HCT116 (cell line): ENCODE data around the gene ASB7. TPM values are rescaled to one million over a fixed set of nuclear protein-coding genes. Genes with fewer than 3 reads are reported as not detected.

Experiments
- ATAC-seq: fragments of 200-7000 bp; cut with Tn5 transposase; 2 replicates; pipeline ENCODE4 v1.9.1; 2020; ENCODE audit warnings: mild to moderate bottlenecking, moderate library complexity
- BruUV-seq: library from RNA; stranded (reverse); fragments of 400-500 nt; replicated peaks from 2 replicates; lab custom pipeline; 2021; lab: Mats Ljungman, UMichigan
- CTCF ChIA-PET: fragments of 300-600 bp; sonication (Branson Sonifier 250); formaldehyde crosslinking; loops from one replicate; lab custom pipeline; 2021; ENCODE audit warnings: antibody characterized with exemption; lab: Charles Lee
- POLR2A ChIA-PET: fragments of 300-600, 350-600 bp; sonication (Branson Sonifier 250); formaldehyde crosslinking; loops from one replicate; lab custom pipeline; 2021; ENCODE audit warnings: antibody characterized with exemption; lab: Charles Lee
- RAD21 ChIA-PET, 2 experiments: fragments of 300-600 bp; sonication (Branson Sonifier 250); formaldehyde crosslinking; loops; one replicate each; lab custom pipeline; 2023; ENCODE audit warnings: low total read pairs in 2 of 2; ENCODE audit not compliant: uncharacterized antibody in 2 of 2, unreplicated experiment in 2 of 2, low non-redundant PET in 1 of 2; lab: Charles Lee
- DNase-seq: peaks from one replicate; pipeline ENCODE4 v3.0.0-alpha.2; 2010; ENCODE audit warnings: low read depth, low spot score
- H2AFZ ChIP-seq: fragments of 200-600 bp; shearing (Covaris generic), sonication (generic); 2 replicates; pipeline ENCODE4 v1.6.1; 2017; ENCODE audit warnings: low read depth, mixed run types, mixed read lengths, antibody characterized with exemption, low read length; ENCODE audit not compliant: poor library complexity, severe bottlenecking
- H3K27ac ChIP-seq: 2 replicates; pipeline ENCODE4 v1.5.1; 2012; ENCODE audit warnings: low read depth, low read length
- H3K27me3 ChIP-seq: fragments of 200-600 bp; sonication (generic); 2 replicates; pipeline ENCODE4 v1.6.1; 2016; ENCODE audit warnings: mixed run types, low read length, mixed read lengths; ENCODE audit not compliant: insufficient read depth
- H3K36me3 ChIP-seq, 2 experiments: fragments of 200-500 bp in 1 of 2; fragments of 200-600 bp in 1 of 2; sonication (Bioruptor generic) in 1 of 2; sonication (generic) in 1 of 2; 2 replicates each; pipeline versions ENCODE4 v1.5.1 to v1.6.1; 2014 to 2016; ENCODE audit warnings: low read length in 2 of 2, inconsistent platforms in 1 of 2, mixed read lengths in 1 of 2, mixed run types in 1 of 2; ENCODE audit not compliant: insufficient read depth in 2 of 2, control insufficient read depth in 1 of 2
- H3K4me1 ChIP-seq, 2 experiments: fragments of 200-600 bp in 1 of 2; sonication (generic) in 1 of 2; 2 replicates each; pipeline versions ENCODE4 v1.5.1 to v1.6.1; 2012 to 2017; ENCODE audit warnings: low read length in 2 of 2, inconsistent platforms in 1 of 2, mild to moderate bottlenecking in 1 of 2, mixed read lengths in 1 of 2, mixed run types in 1 of 2, moderate library complexity in 1 of 2; ENCODE audit not compliant: insufficient read depth in 2 of 2, control insufficient read depth in 1 of 2
- H3K4me2 ChIP-seq: fragments of 200-600 bp; sonication (generic); 2 replicates; pipeline ENCODE4 v1.6.1; 2017; ENCODE audit warnings: mixed run types, low read length, mixed read lengths
- H3K4me3 ChIP-seq, 2 experiments: fragments of 200-600 bp in 1 of 2; sonication (generic) in 1 of 2; replicated peaks in 1 of 2; 2 replicates each; pipeline ENCODE4 v1.5.1; 2011 to 2016; ENCODE audit warnings: low read length in 2 of 2, control low read depth in 1 of 2, low read depth in 1 of 2, mild to moderate bottlenecking in 1 of 2, mixed read lengths in 1 of 2, mixed run types in 1 of 2
- H3K79me2 ChIP-seq: fragments of 200-600 bp; sonication (generic); 2 replicates; pipeline ENCODE4 v1.6.1; 2017; ENCODE audit warnings: mild to moderate bottlenecking, mixed run types, low read length, moderate library complexity, mixed read lengths; ENCODE audit not compliant: insufficient read depth
- H3K9ac ChIP-seq: fragments of 200-600 bp; sonication (generic); 2 replicates; pipeline ENCODE4 v1.6.1; 2016; ENCODE audit warnings: low read length, mixed read lengths
- H3K9me2 ChIP-seq: fragments of 200-600 bp; sonication (generic), shearing (Covaris generic); 2 replicates; pipeline ENCODE4 v1.6.1; 2017; ENCODE audit warnings: mixed run types, mild to moderate bottlenecking, moderate library complexity; ENCODE audit not compliant: insufficient read depth
- H3K9me3 ChIP-seq, 2 experiments: fragments of 200-500 bp in 1 of 2; fragments of 200-600 bp in 1 of 2; sonication (Bioruptor generic) in 1 of 2; sonication (generic) in 1 of 2; 2 replicates each; pipeline ENCODE4 v1.6.1; 2014 to 2017; ENCODE audit warnings: low read length in 2 of 2, mixed read lengths in 2 of 2, inconsistent platforms in 1 of 2, low read depth in 1 of 2, mild to moderate bottlenecking in 1 of 2, mixed run types in 1 of 2, moderate library complexity in 1 of 2; ENCODE audit not compliant: control insufficient read depth in 1 of 2, insufficient read depth in 1 of 2
- H4K20me1 ChIP-seq: fragments of 200-600 bp; sonication (generic), shearing (Covaris generic); 2 replicates; pipeline ENCODE4 v1.6.1; 2017; ENCODE audit warnings: mixed run types, mild to moderate bottlenecking, moderate library complexity; ENCODE audit not compliant: insufficient read depth
- EGR1 ChIP-seq: IDR thresholded peaks from 2 replicates; pipeline ENCODE4 v1.6.1; 2012; ENCODE audit warnings: low read depth
- ELF1 ChIP-seq: IDR thresholded peaks from 2 replicates; pipeline ENCODE4 v1.6.1; 2012; ENCODE audit warnings: low read depth, borderline replicate concordance
- EZH2 ChIP-seq: fragments of 200-600 bp; sonication (generic); IDR thresholded peaks from 2 replicates; pipeline ENCODE4 v1.6.1; 2017; ENCODE audit warnings: antibody characterized with exemption, mixed run types
- EZH2phosphoT487 ChIP-seq: fragments of 200-600 bp; IDR thresholded peaks from 2 replicates; pipeline ENCODE4 v1.6.1; 2018; ENCODE audit warnings: antibody characterized with exemption, borderline replicate concordance
- FOSL1 ChIP-seq: IDR thresholded peaks from 2 replicates; pipeline ENCODE4 v1.6.1; 2012; ENCODE audit warnings: low read depth
- JUND ChIP-seq: IDR thresholded peaks from 2 replicates; pipeline ENCODE4 v1.6.1; 2012
- POLR2A ChIP-seq: IDR thresholded peaks from 2 replicates; pipeline ENCODE4 v1.7.0; 2011; ENCODE audit warnings: borderline replicate concordance; ENCODE audit not compliant: insufficient read depth, insufficient read length; ENCODE audit errors: extremely low read depth
- POLR2AphosphoS5 ChIP-seq: IDR thresholded peaks from 2 replicates; pipeline ENCODE4 v1.6.1; 2011; ENCODE audit warnings: mild to moderate bottlenecking, low read depth, low read length, moderate library complexity
- RAD21 ChIP-seq: IDR thresholded peaks from 2 replicates; pipeline ENCODE4 v1.6.1; 2012; ENCODE audit warnings: low read depth, mild to moderate bottlenecking
- SIN3A ChIP-seq: IDR thresholded peaks from 2 replicates; pipeline ENCODE4 v1.6.1; 2012; ENCODE audit warnings: low read depth
- SP1 ChIP-seq: IDR thresholded peaks from 2 replicates; pipeline ENCODE4 v1.6.1; 2012; ENCODE audit warnings: low read depth
- TCF7L2 ChIP-seq: IDR thresholded peaks from 2 replicates; pipeline ENCODE4 v1.7.0; 2011; ENCODE audit warnings: borderline replicate concordance, inconsistent platforms; ENCODE audit not compliant: insufficient read depth, insufficient read length; ENCODE audit errors: extremely low read depth
- YY1 ChIP-seq: IDR thresholded peaks from 2 replicates; pipeline ENCODE4 v1.6.1; 2011; ENCODE audit warnings: low read length, low read depth, moderate library complexity, mild to moderate bottlenecking; ENCODE audit not compliant: insufficient replicate concordance; ENCODE audit errors: extremely low read depth
- ZBTB33 ChIP-seq: IDR thresholded peaks from 2 replicates; pipeline ENCODE4 v1.6.1; 2011; ENCODE audit warnings: mild to moderate bottlenecking, low read length, moderate library complexity; ENCODE audit not compliant: insufficient replicate concordance; ENCODE audit errors: extremely low read depth
- ZFX ChIP-seq: fragments of 450-650 bp; IDR thresholded peaks from 2 replicates; pipeline ENCODE4 v1.6.1; 2017
- ZNF274 ChIP-seq: fragments of 200-500 bp; sonication (Bioruptor generic); IDR thresholded peaks from 2 replicates; pipeline ENCODE4 v1.6.1; 2014; ENCODE audit warnings: mild to moderate bottlenecking, low read depth, low read length, inconsistent platforms
- intact Hi-C: fragments of 100-400 bp; cut with micrococcal nuclease; formaldehyde crosslinking; loops from 2 replicates; pipeline ENCODE4 v1.10.0; 2022
- total RNA-seq: library from RNA; stranded (reverse); gene quantifications from one replicate; pipeline ENCODE4 v1.2.1, GENCODE V29; 2021; ENCODE audit not compliant: unreplicated experiment
- TF ChIP-seq, protein P1 (sequence below): IDR thresholded peaks from 2 replicates; pipeline ENCODE4 v1.6.1; 2012; ENCODE audit warnings: low read depth

Gene ASB7
- total RNA-seq, 1 experiment from 2014 or later = 16.6 TPM

- TF ChIP-seq ZBTB33 = no peak
- TF ChIP-seq ZFX = no peak
- no peak for TF ChIP-seq SP1
- TF ChIP-seq POLR2AphosphoS5 = no peak
- no peak for TF ChIP-seq FOSL1
- TF ChIP-seq, all 23 proteins: peak for 0
Observed at GRCh38 chr15:100686725-100687473, 84.5 kb downstream of the ASB7 start (continued).

GRCh38 chr15:100687582-100688141, 85.3 kb downstream of the ASB7 start:
- H3K79me2 ChIP-seq = no peaks in the 10 kb centered on the region
- RAD21 ChIA-PET = no interaction called here
- no peak for TF ChIP-seq EZH2
- TF ChIP-seq SP1 = no peak
- TF ChIP-seq RAD21 = no peak
- TF ChIP-seq EZH2phosphoT487 = no peak
- TF ChIP-seq TCF7L2 = no peak
- no peak for TF ChIP-seq EGR1
- TF ChIP-seq POLR2A = no peak
- TF ChIP-seq ELF1 = no peak
- no peak for TF ChIP-seq ZFX
- TF ChIP-seq SIN3A = no peak
- no peak for TF ChIP-seq YY1
- TF ChIP-seq POLR2AphosphoS5 = no peak
- no peak for TF ChIP-seq JUND
- TF ChIP-seq ZNF274 = no peak
- TF ChIP-seq, protein P1, sequence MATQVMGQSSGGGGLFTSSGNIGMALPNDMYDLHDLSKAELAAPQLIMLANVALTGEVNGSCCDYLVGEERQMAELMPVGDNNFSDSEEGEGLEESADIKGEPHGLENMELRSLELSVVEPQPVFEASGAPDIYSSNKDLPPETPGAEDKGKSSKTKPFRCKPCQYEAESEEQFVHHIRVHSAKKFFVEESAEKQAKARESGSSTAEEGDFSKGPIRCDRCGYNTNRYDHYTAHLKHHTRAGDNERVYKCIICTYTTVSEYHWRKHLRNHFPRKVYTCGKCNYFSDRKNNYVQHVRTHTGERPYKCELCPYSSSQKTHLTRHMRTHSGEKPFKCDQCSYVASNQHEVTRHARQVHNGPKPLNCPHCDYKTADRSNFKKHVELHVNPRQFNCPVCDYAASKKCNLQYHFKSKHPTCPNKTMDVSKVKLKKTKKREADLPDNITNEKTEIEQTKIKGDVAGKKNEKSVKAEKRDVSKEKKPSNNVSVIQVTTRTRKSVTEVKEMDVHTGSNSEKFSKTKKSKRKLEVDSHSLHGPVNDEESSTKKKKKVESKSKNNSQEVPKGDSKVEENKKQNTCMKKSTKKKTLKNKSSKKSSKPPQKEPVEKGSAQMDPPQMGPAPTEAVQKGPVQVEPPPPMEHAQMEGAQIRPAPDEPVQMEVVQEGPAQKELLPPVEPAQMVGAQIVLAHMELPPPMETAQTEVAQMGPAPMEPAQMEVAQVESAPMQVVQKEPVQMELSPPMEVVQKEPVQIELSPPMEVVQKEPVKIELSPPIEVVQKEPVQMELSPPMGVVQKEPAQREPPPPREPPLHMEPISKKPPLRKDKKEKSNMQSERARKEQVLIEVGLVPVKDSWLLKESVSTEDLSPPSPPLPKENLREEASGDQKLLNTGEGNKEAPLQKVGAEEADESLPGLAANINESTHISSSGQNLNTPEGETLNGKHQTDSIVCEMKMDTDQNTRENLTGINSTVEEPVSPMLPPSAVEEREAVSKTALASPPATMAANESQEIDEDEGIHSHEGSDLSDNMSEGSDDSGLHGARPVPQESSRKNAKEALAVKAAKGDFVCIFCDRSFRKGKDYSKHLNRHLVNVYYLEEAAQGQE = no peak
- no peak for TF ChIP-seq ZBTB33
- ATAC-seq = no peak
- POLR2A ChIA-PET = no interaction called here
- H3K27ac ChIP-seq = no peak overlapping the region
- no peak overlapping the region for H3K9ac ChIP-seq
- CTCF ChIA-PET = no interaction called here
- H3K9me2 ChIP-seq = no peaks in the 10 kb centered on the region
- H3K27me3 ChIP-seq = no peaks in the 10 kb centered on the region
- H3K4me1 ChIP-seq = peaks cover 0 to 3% of the 10 kb centered on the region in 2 experiments; a peak in 1 of 4 replicates
- H4K20me1 ChIP-seq = no peaks in the 10 kb centered on the region
- BruUV-seq = no TSS peak
- no peak overlapping the region for H3K4me3 ChIP-seq
- no peak overlapping the region for H3K4me2 ChIP-seq
- intact Hi-C loops = no loop called here
- no peak for DNase-seq
- H3K36me3 ChIP-seq = no peaks in the 10 kb centered on the region
- H2AFZ ChIP-seq = no peak overlapping the region
- no peaks in the 10 kb centered on the region for H3K9me3 ChIP-seq
